GM18502 (cell line): ENCODE results near the gene HELZ.
"Not testable (repeated sequence)": the region's sequence is repeated elsewhere in the genome, so short reads cannot be mapped to it uniquely, and the experiment has no call there.

Experiments
- ATAC-seq: cut with Tn5 transposase; IDR thresholded peaks from one replicate; pipeline ENCODE4 v1.9.1; 2021; ENCODE audit warnings: mild to moderate bottlenecking; ENCODE audit not compliant: unreplicated experiment, poor library complexity

HELZ gene

DNA sequence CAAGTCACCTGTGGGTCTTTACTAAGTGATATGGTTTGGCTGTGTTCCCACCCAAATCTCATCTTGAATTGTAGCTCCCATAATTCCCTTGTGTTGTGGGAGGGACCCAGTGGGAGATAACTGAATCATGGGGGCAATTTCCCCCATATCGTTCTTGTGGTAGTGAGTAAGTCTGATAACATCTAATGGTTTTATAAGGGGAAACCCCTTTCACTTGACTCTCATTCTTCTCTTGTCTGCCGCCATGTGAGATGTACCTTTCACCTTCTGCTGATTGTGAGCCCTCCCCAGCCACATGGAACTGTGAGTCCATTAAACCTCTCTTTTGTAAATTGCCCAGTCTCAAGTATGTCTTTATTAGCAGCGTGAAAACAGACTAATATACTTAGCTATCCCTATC, 48.0 kb downstream of the HELZ start:
- not testable (repeated sequence) for ATAC-seq

- no peak for ATAC-seq
These were observed 48.6 kb downstream of the HELZ start for GRCh38 chr17:67196422-67196821.

- no peak for ATAC-seq
These were observed 50.9 kb downstream of the HELZ start for GRCh38 chr17:67194134-67194533.

GRCh38 chr17:67187927-67188326, 57.1 kb downstream of the HELZ start:
- ATAC-seq: no peak

GRCh38 chr17:67186782-67187181, 58.2 kb downstream of the HELZ start:
- no peak for ATAC-seq

DNA sequence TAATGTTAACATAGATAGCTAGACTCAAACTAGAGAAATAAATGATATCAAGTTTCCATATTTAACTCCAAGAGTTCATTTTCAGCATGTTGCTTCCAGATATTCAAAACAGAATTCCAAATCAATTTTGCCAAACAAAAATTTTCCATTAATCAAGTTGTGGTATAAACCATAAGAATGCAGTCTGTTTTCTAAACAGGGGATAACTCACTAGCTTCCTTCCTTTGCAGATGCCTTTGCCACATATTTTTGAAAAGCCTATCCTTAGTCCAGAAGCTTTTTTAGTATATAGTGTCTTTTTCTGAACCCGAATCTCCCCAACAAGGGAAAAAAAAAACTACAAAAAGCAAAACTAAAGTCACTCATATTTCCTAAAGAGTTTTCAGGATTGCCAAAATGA, 61.5 kb downstream of the HELZ start:
- no peak for ATAC-seq

DNA sequence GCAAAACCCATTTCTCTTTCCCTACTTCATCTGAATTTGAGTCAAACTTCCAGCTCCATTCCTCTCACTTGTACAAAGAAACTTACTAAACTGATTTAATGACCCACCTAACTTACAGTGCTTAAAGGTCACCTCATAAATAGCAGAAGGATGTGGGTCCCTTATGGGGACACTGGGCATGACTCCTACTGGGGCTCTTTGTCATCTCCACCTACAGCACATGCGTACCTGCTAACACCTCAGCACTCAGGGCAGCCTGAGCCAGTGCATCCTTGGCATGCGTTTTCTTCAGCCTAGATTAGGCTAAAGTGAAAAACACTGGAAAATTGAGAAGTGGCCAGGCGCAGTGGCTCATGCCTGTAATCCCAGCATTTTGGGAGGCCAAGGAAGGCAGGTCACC, 63.2 kb downstream of the HELZ start:
- ATAC-seq: no peak

- ATAC-seq: no peak
These were observed 64.7 kb downstream of the HELZ start for GRCh38 chr17:67180275-67180674.

DNA sequence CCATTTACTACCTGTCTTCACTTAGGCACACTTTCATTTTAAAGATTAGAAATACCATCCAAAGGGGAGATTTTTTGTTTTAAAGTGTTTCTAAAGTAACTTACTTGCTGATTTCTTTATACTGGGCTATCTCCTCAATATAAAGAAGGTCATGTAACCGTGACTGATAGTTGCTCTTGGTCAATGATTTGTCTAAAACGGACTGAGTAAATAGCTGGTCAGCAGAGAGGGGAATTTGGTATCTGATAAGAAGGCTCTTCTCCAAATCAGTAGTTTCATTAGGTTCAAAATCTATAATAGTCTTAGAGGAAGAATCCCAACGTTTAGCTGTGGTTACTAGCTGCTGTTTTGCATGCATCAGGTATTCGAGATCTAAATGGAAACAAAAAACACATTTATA, 66.4 kb downstream of the HELZ start:
- ATAC-seq: no peak

GRCh38 chr17:67177732-67178131, 67.3 kb downstream of the HELZ start:
- ATAC-seq: no peak

- no peak for ATAC-seq
These were observed 70.8 kb downstream of the HELZ start for GRCh38 chr17:67174190-67174589.

DNA sequence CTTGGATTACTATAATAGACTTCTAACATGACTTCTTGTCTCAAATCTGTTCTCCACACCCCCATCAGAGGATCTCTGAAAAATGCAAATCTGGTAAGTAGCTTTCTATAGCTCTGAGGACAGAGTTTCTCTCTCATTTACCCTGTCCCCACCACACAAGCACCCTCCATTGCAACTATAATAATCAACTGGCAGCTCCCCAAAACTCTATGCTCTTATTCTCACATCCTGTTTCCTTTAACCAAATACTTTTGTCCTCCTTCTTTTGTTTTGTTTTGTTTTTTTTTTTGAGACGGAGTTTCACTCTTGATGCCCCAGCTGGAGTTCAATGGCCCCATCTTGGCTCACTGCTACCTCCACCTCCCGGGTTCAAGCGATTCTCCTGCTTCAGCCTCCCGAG, 73.4 kb downstream of the HELZ start:
- peak; percentile 98 for ATAC-seq

- no peak for ATAC-seq
These were observed 76.5 kb downstream of the HELZ start for GRCh38 chr17:67168496-67168895.

DNA sequence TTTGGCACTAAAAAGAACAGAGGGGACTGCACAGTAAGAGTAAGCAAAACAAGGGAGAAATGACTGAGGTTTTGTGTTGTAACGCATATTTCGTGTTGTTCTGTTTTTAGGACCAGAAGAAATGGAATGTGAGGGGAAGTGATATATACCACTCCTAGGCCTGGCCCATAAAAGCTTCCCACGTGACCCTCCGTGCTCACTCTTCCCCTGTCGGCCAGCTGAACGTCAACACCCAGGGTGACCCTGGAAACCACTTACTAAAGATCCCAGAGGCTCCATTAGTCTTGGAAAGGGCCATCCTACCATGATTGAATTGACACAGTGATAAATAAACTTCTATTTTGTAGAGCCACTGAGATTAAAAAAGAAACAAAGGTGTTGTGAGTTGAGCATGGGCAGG, 79.8 kb downstream of the HELZ start:
- no peak for ATAC-seq

GRCh38 chr17:67164302-67164701, 80.7 kb downstream of the HELZ start:
- no peak for ATAC-seq

DNA sequence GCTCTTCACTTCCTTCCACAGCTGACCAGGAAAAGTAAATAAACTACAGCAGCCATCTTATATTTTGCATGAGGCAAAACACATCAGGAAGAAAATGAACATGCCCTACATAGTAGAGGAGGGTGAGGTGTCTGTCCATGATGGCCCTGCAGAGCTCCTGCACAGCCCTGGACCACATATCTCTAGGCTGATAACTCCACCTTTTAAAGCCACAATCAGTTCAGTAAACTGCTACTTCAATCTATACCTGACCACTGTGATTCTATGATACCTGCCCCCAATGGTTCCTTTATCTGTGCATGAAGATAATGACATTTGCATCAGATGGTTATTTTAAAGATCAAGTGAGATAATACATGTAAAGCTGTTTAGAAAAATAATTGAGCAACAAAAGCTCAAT, 82.2 kb downstream of the HELZ start:
- no peak for ATAC-seq

DNA sequence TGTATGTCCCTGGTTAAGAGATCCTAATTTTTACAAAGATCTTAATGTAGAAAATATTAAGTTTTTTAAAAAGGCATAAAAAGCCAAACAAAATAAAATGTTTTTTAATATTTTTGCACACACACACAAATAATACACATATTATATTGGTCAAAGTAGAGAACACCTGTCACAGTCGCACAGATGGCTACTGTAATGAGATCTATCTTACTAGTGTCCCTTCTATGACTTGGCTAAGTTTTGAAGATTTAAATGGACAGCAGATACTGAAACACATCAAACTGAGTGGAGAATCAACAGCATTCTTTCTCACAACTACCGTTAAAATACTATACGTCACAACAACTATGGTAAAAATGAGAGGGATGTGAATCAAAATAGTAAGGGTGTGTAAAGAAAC, 83.4 kb downstream of the HELZ start:
- ATAC-seq: no peak

DNA sequence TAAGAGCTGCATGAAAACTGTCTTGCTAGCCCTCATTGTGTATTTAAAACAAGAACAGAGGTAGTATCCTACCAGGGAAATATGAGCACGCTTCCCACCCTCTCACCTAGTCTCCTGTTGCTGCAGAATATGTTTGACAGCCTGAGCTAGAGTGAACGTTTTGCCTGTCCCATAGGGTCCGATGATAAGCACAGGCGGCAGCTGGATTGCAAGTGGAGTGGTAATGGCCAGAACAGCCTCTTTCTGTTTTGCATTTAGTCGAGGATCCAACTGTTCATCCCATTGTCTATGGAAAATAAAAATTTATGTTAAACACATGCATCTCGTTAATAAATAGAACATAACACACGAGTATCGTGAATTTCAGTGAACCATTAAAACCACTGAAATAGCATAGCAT, 84.2 kb downstream of the HELZ start:
- ATAC-seq: no peak

- no peak for ATAC-seq
These were observed 87.0 kb downstream of the HELZ start for GRCh38 chr17:67157732-67158639.

- no peak for ATAC-seq
These were observed 88.5 kb downstream of the HELZ start for GRCh38 chr17:67156269-67157199.

DNA sequence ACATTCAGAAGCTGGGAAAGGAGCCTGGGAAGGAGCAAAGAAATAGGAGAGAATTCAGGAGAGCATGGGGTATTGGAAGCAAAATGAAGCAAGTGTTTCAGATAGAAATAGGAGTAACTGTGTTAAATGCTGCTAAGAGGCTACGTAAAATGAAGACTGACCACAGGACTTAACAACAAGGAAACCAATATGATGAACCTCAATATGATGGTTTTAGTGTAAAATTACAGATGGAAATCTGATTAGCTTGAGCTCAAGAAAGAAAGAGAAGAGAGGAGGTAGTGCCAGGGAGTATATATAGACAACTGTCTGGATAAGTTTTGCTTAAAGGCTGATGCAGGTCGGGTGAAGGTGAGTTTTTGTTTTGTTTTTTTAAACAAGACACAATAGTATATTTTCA, 92.2 kb downstream of the HELZ start:
- no peak for ATAC-seq
